Stimulated activated CD8-positive, alpha-beta memory T cell treated with anti-CD3 and anti-CD28 coated beads, Interleukin-15, amount 100 ng/mL, for 24 hours (primary cell): ENCODE results near the gene HOXB13.

Experiments
- DNase-seq: peaks from one replicate; pipeline ENCODE4 v3.0.0-alpha.2; 2020; ENCODE audit warnings: low read depth

Gene HOXB13

DNA sequence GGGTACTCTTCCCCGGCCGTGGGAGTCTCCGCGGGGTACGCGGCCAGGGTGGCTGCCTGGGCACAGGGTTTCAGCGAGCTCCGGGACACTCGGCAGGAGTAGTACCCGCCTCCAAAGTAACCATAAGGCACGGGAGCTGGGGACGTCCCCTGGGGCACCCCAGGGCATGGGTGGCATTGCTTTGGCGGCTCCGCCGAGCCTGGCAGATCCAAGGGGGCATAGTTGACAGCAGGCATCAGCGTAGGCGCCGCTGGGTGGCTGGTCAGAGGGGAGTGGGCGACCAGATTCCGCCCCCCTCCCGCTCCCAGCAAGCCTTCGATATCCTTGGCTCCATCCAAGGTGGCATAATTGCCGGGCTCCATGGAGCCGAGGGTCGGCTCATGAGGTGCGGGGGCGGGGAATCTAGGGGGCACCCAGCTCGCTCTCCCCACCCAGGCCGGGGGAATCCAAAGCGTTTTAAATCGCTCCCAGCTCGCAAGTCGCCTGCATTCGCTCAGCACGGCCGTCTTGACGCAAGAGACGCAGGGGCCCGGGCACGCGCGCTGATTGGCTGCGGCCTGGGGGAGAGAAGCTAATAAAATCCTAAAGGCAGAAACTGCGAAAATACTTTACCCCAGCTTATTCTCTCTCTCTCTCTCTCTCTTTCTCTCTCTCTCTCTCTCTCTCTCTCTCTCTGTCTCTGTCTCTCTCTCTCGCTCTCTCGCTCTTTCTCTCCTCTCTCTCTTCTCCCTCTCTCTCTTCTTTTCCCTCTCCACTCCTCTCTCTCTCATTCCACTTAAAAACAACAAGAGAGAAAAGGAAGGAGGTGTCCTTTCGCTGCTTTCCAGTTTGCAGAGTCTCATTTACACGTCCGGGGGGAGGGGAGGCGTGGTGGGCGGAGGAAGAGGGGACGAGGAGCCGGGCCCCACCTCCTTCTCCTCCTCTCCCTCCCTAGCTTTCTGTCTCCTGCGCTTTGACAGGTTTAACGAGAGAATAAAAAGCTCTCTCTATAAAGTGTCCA, at the start of gene HOXB13:
TSS of gene HOXB13 (minus strand) at position 519 of the 1,000 bp plus-strand sequence. CDS start at position 362, 157 bp downstream.
- DNase-seq: no peak

DNA sequence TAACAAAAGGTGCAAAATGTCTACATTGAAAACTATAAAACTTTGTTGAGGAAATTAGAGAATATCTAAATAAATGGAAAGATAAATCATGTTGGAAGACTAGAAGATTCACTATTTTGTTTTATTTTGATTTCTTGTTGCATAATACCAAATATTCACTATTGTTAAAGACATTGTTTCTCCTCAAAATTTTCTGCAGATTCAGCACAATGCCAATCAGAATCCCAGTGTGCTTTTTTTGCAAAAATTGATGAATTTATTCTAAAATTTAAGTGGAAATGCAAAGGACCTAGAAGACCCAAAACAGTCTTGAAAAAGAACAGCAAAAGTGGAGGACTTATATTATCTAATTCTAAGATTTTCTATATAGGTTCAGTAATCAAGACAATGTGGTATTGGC, 48.1 kb upstream of the HOXB13 start:
- DNase-seq: no peak

DNA sequence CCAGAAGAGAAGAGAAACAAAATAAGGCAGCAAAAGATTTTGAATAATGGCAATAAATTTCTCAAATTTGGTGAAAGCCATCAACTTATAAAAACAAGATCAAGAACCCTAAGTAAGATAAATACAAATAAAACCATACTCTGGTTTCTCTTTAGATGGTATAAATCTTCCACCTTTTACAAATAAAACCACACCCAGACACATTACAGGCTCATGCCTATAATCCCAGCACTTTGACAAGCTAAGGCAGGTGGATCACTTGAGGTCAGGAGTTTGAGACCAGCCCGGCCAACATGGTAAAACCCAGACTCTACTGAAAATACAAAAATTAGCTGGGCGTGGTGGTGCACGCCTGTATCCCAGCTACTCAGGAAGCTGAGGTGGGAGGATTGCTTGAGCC, 44.7 kb upstream of the HOXB13 start:
- no peak for DNase-seq

DNA sequence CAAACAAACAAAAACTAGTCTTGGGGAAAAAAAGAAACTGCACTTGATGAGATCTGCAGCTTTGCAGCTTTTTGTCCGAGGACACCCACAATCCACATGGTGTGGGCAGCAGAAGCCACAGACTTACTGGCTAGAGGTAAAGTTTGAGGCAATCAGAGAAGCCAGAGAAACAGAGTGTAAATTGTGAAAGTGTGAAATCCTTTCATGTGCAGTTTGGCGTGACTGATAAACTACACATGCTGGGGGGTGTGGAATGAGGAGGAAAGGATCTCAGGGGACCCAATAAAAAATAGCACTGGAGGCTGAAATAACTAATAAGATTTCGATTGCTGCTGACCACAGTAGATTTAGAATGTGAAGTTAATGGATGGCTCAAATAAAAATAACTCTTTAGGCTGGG, 42.4 kb upstream of the HOXB13 start:
- no peak for DNase-seq

DNA sequence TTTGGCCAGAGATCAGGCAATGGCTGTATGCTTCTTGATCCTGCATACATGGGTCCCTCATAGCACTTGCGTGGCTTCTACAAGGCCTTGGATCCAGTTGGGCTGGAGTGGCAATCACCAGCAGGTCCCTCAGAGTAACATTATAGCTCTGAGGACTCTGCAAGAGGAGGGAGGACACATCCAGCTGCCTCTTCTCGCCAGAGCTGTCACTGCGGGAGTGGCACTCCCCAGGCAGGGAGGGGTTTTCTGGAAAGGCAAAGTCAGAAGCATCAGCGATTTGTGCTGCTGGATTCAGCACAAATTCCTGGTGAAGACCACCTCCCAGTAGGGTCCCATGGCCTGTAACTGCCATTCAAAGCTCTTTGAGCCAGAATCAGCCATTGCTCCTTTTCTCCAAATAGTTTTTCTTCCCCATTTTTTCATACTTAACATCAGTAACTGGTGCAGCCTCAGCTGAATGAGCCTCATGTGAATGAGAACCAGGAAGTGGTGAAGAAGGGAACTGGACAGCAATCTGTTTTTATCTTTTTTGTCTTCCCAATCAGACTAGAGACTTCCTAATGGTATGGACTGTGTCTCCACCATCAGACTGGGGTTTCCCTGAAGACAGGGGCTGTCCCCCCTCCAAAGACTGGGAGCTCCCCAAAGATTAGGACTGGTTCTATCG, 40.6 kb upstream of the HOXB13 start:
- DNase-seq: no peak

DNA sequence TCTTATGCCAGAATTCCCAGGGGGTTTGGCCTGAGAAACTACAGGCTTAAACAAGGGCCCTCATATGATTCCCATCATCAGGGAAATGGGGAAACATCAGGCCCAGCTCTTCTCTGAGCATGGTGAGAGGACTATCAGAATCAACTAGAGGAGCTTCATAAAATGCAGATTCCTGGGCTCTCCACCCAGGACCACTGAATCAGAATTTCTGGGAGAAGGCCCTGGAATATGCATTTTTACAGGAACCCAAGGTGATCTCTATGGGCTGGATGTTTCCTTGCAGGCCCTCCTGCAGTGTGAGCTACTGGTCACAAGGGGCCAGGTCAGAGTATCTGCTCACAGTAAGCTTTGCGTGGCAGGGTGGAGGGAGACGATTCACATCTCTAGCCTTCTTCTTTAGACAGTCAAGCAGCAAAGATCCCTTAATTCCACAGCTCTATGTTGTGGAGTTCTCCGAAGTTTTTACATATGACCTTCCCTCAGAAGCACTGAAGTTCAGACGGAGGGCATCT, 38.8 kb upstream of the HOXB13 start:
- DNase-seq: no peak

DNA sequence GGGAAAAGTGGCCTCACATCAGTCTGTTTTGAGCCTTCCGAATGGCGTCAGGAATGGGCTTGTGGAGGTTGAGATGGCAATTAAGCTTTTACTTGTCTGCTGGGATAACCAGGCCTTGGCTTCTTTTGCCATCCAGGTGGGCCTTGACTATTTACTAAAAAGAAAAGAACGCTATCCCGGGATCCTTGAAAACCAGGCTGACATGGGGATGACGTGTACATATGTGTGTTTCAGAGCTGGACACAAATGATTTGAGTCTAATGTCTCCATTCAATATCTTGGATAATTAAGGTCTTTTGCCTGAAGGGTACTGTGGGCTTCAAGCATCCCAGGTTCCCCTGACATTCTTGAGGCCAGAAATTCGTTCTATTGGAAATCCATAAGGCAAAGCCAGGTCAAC, 32.6 kb upstream of the HOXB13 start:
- DNase-seq: no peak

DNA sequence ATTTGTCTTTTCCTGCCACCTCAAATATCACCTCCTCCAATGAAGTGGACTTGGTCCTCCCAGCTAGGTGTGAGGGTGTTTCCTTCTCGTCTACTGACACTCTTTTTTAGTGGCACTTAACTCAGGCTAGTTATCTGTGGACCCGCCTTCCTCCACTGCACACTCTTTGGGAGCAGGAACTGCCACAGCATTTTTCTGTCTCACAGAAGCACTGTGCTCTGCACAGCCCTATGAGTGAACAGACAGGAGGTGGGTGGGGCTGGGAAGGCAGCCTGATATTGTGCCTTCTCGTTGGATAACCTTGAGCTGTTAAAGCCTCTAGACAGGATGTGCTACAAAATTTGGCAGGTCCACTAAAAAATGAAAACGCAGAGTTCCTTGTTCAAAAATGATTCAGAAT, 31.9 kb upstream of the HOXB13 start:
- DNase-seq: no peak

DNA sequence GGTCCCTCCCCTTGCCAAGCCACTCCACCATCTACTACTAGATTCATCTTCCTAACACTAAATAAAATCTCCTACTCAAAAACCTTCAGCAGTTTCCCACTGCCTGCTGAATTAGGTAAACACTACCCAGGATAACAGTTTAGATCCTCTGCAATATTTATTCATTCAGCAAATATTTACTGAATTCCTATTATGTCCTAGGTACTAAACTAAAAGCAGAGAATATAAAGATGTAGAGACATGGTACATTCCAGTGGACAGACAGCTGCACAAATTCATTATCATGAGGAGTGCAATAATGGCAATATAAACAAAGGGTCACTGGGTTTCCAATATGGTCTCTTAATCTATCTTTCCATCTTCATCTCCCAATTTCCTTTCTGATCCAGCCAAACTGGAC, 30.7 kb upstream of the HOXB13 start:
- no peak for DNase-seq

DNA sequence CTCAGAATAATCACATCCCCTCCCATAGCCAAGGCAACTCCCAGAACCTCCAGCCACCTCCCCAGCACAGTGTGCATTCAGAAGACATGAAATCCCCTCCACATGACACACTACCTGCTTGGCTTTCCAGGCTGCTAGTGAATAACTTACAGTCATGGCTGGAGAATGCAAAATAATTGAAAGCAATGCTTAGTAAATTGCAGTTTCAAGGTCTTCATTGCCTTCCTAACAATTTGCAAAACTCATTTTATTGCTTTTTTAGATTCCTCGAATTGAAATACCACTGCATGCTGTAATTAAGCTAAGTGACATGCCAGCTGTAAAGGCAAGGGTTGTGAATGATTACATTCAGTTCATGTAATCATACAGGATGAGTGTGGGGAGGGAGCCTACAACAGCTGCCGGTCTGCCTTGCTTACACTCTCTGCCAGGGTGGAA, 29.0 kb upstream of the HOXB13 start:
- DNase-seq: no peak

DNA sequence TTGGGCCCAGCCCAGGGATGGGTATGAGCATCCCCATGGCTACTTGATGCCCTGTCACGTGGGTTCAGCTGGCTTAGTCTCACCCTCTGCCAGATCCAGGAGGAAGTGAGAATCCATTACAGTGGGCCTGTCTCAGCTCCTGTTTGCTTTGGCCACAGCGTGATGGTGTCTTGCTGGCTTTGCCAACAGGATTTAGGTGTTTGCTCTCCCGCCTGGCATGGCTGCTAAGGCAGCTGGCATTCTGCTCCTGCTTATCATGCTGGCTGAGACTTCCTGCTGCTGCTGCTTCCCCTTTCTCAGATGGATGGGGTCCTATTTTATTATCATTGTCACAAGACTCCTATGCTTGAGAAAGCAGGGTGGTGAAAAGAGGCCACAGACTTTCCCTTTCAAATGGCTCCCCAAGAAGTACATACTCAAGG, 28.3 kb upstream of the HOXB13 start:
- DNase-seq: no peak

DNA sequence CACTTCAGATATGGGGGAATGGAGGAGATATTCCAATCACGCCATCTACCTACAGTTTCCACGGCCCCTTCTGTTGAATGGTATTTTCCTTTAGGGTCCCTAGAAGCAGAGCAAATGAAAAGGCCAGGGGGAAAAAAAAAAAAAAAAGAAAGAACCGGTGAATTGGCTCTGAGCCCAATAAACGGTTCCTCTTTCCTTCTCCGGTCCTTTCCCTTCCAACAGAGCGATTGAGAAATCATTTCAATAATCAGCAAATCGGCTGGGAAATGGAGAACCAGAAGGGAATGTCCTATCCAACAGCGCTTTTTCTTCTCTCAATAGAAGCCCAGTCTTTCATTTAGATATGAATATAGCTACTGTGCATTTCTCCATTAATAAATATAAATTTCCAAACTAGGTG, 26.8 kb upstream of the HOXB13 start:
- no peak for DNase-seq

DNA sequence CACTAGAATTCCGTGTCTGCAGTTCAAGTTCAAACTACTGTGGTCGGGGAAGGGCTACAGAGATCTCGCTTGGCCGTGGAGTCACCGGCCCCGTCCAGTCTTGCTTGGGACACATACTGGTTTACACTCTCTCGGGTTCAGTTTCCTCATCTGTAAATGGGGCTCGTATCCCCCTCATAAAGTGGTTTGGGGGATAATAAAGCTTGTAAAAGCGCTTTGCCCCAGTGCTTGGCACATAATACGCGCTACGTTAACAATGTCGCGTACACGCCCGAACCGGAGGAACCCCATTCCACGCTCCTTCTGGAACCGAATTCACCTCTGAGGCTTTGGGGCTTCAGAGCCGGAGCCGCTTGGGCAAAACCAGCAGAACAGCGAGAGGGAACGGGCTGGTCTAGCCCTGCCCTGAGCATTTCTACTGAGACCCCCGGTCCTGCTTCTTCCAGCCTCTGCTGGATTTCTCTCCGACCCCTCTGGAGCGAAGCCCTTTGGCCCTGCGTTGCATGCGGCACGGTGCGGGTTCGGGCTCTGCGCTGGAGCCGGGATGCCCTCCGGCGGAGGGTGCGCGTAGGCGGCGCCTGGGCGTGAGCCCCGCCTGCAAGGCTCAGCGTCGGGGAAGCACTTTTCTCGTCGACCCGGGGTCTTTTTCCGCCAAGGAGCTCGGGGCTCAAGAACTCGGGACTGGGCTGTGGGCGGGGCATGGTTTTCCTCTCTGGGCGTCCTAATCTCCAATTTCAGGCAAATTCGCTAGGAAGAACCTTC, 26.1 kb upstream of the HOXB13 start:
- DNase-seq: no peak

DNA sequence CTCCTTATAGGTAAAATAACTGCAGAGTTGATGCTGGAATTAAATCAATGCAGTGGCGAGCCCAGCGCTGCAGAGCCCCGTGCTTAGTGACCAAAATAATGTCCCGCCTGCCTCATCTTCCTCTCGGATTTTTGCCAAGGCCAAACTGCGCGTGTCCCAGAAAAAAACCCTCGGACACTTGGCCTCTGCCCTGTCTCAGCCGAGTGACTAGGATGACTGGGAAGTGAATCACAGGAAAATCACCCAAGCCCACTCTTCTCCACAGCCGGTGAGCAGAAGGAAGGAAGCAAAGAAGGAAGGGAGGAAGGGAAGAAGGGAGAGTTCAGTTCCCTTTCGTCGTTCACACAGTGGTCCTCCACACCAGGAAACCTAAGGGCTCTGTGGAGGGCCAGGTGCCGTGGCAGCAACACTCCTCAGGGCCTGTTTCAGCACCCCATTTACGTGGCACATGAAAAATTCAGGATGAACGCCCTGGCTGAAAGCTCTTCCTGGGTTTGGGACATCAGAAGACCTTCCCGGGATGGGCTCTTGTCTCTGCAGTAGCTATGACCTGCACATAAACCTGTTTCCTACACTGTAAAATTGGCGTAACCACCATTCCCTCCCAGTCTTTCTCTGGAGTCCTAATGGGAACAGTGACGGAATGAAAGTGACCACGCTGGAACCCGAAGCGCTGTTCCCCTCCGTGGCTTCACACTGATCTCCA, 25.4 kb upstream of the HOXB13 start:
- no peak for DNase-seq

DNA sequence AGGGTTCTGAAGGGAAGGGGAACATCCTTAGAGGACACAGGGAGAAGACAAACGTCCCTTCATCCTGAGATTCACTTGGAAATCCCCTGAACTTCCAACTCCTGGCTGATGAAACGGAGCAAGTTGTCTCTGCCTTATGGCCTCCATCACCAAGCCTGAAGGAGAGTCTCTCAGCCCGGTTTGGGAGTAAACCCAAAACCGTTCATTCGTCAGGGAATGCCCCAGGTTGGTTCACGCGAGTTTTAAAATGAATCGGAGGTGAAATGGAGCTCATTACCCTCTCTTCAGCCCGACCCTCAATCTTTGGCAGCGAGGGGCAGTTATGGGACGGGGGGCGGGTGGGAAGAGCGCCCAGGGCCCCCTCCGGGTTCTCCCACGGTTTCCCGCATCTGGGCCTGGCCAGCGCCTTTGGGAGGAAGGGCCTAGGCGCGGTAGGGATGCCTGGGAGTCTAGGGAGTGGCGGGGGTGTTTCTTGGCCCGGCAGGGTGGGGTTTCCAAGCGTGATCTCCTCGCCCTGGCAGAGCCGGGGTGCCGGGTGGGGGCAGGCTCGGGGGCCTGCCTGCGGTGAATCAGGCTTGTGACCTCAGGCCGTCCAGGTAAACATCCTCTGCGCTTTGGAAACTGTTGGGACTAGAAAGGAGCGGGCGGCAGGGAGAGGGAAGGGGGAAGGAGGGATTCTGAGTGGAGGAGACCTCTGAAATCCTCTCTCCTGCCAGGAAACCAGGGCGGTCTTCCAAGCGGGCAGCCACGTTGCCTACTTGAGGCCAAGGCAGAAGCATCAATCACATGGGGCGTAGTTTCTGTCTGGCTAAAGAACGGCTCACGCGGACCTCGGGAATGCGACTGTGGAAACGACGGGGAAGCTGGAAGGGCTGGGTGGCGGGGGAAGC, 24.1 kb upstream of the HOXB13 start:
- DNase-seq: no peak

DNA sequence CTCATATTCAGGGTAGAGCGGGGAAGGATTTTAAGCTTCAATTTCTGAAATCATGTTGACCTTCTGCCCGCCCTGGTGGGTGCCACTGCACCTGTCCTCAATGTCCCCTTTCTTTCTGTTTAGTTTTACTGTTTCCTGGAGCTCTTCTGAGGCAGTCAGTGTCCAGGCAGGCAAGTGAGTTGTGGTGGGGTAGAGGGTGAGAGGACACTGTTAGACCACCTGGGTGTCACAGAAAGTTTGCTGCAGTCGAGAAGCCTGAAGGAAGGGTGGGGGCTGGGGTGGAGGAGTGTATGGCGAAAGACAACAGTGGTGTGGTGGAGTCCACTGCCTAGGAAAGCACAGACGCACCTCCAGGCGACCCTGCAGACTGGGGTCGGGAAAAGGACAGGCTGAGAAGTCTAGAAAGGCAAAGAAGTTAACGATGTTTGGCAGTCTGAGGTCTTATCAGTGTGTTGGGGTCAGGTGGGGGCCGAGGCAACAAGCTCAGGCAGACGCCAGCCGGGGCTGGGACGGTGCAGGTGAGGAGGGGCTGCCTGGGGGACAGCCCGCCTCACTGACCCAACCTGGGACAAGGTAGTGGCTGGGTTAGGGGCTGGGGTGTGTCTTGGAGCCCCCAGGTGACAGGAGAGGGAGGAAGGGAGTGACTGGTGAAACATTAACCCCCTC, 23.3 kb upstream of the HOXB13 start:
- DNase-seq: no peak

DNA sequence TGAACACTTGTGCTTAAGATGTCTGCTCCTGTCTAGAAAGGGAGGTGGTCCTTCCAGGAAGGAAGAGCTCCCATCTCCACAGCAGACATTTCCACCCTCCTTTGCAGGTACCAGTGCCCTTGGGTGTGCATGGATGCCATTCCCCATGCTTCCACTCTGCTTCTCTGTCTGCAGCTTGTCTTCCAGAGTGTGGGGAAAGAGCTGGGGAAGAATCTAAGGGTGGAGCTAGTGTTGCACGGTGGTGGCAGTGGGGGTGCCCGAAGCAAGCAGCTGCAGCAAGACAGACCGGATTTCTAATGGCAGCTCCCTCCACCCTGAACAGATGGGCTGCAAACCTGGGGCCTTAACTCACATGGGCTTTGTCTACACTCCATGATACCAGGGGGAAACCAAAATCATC, 22.6 kb upstream of the HOXB13 start:
- DNase-seq: no peak

DNA sequence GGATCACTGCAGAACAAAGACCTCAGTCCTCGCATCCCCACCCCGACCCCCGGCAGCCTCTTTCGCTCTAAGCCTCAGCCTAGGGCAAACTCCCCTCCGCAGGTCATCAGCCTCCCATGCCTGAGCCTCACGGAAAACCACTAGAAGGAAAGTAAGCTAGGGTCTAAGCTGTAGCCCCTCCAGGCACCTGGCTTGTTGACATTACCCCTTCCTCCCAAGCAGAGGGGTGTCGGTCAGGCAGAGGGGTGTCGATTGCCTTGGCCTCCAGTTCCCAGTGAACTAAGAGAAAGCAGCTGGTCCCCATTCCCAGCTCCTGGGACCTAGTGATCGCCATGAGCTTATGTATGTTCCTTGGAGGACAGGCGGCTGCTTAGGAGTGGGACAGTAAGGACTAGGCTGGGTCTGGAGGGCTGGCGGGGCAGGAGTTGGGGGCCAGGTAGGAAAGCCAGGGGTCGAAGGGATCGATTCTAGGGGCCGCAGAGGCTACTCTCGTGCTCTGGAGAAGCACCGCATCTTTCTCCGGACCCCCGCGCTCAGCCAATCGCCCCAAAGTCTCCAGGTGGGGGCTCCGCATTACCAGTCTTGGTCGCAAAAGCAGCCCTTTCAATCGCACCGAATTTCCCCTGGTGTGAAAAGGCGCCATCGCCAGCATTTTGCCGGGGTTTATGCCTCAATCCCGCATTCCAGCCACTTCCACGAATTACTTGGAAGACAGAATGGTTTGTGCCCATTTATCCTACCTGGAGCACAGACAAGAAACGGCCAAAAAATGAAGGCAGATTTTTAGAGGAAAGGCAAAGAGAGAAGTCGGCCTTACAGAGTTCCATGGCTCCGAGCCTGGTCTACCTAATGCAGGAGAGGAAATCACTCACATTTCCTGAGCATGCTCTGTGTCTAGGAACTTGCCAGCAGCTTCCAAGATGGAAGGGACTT, 21.3 kb upstream of the HOXB13 start:
- DNase-seq: no peak
